Stimulated activated CD4-positive, alpha-beta T cell treated with anti-CD3 and anti-CD28 coated beads, Interleukin-4, amount 100 ng/mL, for 4 hours (primary cell): ENCODE data around the gene TXLNB.

Source experiments
- DNase-seq, 2 experiments: peaks; one replicate each; pipeline ENCODE4 v3.0.0-alpha.2; 2020

Gene TXLNB

DNA sequence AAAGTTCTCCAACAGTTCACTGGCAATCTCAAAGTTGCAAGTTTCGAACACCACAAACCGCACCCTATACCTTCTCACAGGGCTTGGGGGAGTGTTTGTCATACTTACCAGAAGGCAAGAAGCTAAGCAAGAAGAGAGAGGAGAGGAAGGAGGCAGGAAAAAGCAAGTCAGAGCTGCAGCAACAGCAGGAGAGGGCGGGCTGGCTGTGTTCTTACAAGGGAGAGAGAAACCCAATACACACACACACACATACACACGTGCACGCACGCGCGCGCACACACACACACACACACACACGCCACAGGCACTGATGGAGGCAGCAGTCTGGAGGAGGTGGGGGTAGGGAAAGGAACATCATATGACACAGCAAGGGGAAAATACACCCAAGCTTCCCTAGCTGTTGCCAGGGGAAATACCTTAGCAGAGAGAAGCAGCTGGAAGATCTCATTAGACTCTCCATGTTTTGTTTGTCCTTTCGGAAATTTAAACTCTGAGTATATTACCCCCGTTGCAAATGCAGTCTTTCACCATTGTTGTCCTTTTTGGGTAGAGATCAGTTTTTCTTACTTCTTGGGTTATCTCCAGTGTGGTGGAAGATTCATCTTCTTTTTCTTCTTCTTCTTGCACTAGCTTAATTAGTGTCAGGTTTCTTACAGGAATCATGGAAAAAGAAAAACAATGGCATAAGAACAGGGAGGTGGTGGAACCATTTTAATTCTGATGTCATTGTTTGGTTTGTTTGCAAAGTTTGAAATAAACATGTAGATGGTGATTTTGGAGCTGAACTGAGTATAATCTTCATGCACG is at the start of gene TXLNB:
TSS of gene TXLNB (minus strand) at position 186 of the 807 bp plus-strand sequence. CDS start 3,099 bp downstream, outside the sequence.
- peak; percentile 64 to 92 for DNase-seq

DNA sequence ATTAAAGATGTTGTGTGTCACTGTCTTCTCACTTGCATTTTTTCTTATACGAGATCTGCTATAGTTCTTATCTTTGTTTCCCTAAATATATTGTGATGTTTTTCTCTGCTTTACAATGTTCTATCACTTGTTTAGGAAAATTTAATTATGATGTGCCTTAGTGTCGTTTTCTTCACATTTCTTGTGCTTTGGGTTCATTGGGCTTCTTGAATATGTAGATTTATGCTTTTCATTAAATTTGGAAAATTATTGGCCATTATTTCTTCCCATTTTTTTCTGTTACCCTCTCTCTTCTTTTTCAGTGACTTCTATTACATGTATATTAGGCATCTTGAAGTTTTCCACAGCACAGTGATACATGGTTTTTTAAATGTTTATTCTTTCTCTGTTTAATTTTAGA is 49.3 kb upstream of the TXLNB start:
- no peak for DNase-seq

GRCh38 chr6:139338795-139339194 is 47.0 kb upstream of the TXLNB start:
- no peak for DNase-seq

- DNase-seq = no peak
Measured at GRCh38 chr6:139337830-139338229, 46.0 kb upstream of the TXLNB start.

DNA sequence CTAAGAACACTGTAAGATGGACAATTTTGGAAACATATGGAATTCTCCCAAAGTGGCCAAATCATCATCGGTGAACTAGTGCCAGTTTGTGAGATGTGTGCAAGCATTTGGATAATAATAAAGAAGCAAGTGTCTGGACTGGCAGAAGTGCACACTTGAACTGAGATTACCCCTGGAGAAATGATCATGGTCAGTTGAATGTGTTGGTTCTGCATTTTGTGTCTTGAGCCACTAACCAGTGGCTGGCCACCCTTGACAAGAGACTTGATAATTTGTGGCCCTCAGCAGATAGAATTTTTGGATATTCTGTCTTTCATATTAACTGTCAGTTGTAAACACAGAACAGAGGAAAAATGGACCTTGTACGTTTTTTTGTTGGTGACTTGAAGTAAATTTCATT is 45.2 kb upstream of the TXLNB start:
- no peak for DNase-seq

DNA sequence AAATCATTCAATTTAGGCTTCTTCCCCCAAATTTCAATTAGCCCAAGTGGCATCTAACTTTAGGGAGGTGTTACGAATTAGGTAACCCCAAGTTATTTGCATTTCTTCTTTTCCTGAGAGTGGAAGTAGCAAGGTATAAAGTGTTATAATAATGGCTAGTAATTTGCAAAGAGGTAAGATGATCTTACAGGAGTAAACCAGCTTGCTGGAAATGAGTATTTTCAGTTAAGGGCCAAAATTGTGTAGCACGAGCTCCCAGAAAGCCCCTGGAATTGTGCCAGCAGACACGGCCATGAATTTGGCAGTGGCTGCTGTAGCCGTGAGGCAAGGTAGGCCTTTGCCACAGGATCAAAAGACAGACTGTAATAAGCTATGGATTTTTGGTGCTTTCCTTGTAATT is 44.7 kb upstream of the TXLNB start:
- no peak for DNase-seq

GRCh38 chr6:139335447-139336210 is 43.8 kb upstream of the TXLNB start:
- DNase-seq = no peak

- DNase-seq = no peak
Measured at GRCh38 chr6:139334806-139335446, 43.1 kb upstream of the TXLNB start.

DNA sequence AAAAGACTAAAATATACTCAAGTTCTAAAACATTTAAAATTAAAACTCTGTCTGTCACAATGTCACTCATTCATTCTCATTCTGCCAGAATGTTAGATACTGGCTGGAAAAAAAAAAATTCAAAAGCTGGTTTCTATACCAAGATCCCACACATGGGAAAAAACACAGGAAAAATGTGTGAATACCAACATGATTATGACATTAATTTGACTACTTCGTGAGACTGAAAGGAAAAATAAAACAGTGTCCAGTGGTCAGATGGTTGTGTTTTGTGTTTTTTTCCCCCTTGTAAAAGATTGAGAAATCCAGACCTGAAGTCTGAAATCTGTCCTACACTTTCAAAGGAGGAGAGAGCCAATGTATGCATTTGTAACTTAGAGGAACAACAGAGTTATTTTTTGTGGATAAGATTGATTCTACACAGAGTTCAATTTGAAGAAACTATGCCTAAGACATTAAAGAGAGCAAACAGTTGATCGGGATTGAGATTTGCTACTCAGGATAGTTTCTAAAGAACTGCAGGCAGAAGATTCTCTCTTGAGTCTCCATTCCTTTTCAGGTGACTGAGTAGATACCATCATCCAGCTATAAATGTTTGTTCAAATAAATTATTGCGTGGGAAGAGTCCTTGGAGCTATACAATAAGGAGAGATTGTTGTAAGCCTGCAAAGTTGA is 39.2 kb upstream of the TXLNB start:
- DNase-seq = no peak

- DNase-seq = no peak
Measured at GRCh38 chr6:139330306-139330705, 38.5 kb upstream of the TXLNB start.

DNA sequence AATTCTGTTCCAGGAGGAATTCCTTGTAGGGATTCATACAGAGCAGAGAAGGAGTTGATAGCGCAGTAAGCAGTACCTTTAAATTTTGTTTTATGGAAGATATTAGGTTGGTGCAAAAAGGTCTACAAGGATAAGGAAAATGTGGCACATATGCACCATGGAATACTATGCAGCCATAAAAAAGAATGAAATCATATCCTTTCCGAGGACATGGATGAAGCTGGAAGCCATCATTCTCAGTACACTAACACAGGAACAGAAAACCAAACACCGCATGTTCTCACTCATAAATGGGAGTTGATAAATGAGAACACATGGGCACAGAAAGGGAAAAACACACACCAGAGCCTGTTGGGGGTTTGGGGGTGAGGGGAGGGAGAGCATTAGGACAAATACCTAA is 37.4 kb upstream of the TXLNB start:
- no peak for DNase-seq

DNA sequence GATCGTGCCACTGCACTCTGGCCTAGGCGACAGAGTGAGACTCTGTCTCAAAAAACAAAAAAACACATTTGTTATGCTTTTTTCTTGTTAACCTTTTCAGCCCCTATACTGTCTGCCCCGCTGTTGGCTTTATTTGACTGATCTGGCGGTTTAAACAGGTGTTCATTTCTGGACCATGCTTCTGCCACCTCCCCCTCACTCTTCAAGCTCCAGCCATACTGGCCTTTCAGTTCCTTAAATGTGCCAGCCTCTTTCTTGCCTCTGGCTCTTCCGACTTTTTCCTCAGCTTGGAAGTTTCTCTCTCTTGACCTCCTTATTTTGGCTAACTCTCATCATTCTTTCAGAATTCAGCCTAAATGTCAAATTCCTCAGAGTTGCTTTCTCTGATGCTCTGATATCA is 35.2 kb upstream of the TXLNB start:
- DNase-seq = no peak

GRCh38 chr6:139325686-139326085 is 33.9 kb upstream of the TXLNB start:
- DNase-seq = no peak

GRCh38 chr6:139325125-139325524 is 33.3 kb upstream of the TXLNB start:
- DNase-seq = no peak

GRCh38 chr6:139324301-139324555 is 32.4 kb upstream of the TXLNB start:
- DNase-seq = no peak

DNA sequence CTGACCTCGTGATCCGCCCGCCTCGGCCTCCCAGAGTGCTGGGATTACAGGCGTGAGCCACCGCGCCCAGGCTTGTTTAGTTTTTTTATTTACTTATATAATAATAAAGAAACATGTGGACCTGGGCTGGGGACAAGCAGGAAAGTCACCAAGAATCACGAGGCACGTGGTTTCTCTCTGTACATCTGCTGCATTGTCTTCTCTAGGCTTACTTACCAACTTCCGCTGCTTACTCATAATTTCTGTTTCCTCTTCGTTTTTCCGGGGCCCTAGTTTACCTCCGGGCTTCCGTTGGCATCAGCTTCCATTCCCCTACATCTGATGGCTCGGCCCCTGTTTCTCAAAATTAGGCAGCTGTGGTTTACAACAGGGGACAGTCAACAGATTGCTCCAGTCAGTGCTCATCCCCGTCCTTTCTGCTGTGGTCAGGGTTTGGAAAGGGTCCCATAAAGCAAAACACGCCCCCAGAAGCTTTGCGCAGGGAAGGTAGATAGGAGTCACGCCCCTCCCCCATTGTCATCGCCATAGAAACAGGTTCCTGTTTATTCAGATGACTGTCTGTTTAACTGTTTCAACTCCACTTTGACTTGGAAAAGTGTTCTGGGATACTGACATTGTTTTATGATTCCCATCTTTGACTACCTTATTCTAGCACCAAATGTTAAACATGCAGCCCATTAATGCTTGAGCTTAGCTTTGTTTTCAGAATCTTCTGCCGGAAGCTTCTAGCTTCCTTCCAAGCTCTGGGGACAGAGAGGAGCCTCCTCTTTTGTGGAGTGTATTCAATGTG is 31.9 kb upstream of the TXLNB start:
- peak; percentile 60 to 76 for DNase-seq

DNA sequence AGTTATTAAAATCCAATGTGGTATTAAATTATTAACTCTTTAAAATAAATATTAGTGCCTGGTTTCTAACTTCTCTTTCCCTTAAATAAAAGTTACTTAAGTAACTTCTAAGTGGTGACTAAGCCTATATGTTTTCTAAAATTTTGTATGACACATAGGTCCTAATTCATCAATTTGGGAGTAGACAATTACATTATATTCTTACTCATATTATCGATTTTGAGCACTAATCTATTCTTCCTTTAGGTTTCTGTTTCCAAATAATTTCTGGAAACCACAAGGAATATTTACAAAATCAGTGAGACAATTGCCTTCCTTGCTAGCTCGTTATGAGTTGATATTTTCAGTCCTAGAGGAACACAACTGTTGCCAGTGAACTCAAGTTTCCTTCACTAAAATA is 28.3 kb upstream of the TXLNB start:
- DNase-seq = no peak

DNA sequence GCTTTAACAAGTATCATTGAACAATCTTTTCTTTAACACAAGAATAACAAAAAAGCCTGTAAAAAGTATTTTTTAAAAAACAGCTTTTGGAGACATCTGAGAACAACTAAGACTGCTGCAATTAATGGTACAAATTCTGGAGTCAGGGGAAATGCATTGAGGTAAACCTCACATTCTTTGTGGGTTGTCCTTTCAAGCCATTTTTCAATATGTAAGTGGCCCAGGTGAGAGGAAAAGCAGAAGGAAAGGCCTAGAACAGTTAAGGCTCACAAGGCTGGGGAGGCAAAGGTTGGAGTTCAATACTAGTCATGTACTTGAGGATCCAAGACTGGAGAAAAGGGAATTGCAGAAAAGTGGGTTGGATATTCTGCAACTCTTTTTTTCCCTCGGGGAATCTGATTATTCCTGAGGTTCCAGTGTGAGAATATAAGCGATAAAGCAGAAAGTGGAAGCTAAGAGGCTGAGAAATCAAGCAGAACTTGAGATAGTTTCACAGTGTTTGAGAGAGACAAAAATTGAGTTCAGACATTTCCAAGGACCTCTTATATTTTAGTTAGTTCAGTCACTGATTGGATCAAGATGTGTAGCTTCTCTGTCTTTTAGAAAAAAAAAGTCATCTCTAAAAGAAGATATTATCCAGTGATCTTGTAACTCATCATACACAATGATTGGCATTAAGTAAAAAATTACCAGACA is 25.0 kb upstream of the TXLNB start:
- DNase-seq = no peak

DNA sequence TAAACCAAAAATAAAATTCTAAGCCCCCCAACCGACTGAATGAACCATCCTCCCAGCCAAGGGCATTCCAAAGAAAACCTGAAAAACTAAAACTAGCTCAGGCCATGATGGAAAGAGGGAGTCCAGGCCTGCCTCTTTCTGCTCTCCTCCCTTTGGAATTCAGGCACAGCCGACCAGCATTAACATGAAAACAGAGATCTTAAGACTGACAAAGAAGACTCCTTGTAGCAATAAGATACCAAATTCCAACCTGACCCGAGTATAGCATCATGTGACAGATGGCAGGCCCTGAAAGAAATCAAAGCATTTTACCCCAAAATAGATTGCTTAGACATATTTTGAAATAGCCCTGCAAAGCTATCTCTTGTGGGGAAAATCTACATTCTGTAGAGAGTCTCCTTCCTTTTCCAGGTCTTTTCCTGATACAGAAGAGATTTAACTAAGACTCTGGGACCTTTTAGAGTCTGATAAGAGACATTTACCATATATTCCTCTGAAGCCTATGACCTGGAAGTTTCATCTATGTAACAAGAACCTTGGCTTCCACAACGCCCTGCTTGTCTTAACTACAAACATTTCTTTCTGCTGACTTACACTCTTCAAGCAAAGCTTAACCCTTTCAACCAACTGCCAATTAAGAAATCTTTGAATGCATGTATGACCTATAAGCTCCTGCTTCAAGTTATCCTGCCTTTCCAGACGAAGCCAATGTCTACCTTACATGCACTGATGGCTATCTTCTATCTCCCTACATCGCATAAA is 22.2 kb upstream of the TXLNB start:
- DNase-seq = no peak

GRCh38 chr6:139313229-139313628 is 21.4 kb upstream of the TXLNB start:
- DNase-seq = no peak

GRCh38 chr6:139311831-139312230 is 20.0 kb upstream of the TXLNB start:
- no peak for DNase-seq
